OCI-LY7 (cell line): ENCODE data around the gene CCDC91. TPM values are rescaled to one million over a fixed set of nuclear protein-coding genes. Genes with fewer than 3 reads are reported as not detected.
"Not testable (repeated sequence)": the region's sequence is repeated elsewhere in the genome, so short reads cannot be mapped to it uniquely, and the experiment has no call there.

Experiments used
- BruUV-seq: library from RNA; stranded (reverse); fragments of 400-500 nt; replicated peaks from 2 replicates; lab custom pipeline; 2021; lab: Mats Ljungman, UMichigan
- CTCF ChIA-PET: fragments of 300-600 bp; sonication (Branson Sonifier 250); formaldehyde crosslinking; loops from one replicate; lab custom pipeline; 2022; ENCODE audit warnings: antibody characterized with exemption; ENCODE audit not compliant: unreplicated experiment; lab: Charles Lee
- POLR2A ChIA-PET: fragments of 300-600 bp; sonication (Branson Sonifier 250); formaldehyde crosslinking; loops from one replicate; lab custom pipeline; 2022; ENCODE audit warnings: antibody characterized with exemption; lab: Charles Lee
- DNase-seq: peaks from one replicate; pipeline ENCODE4 v3.0.0-alpha.2; 2015; ENCODE audit warnings: low spot score
- H2AFZ ChIP-seq: fragments of 200-600 bp; sonication (generic), shearing (Covaris generic); 2 replicates; pipeline ENCODE4 v1.6.1; 2014; ENCODE audit warnings: mild to moderate bottlenecking, antibody characterized with exemption, low read length, moderate library complexity
- H3K27ac ChIP-seq: fragments of 200-600 bp; sonication (generic); 2 replicates; pipeline ENCODE4 v1.5.1; 2014; ENCODE audit warnings: mixed run types, low read depth, mild to moderate bottlenecking, moderate library complexity, low read length, inconsistent platforms; ENCODE audit not compliant: poor library complexity, severe bottlenecking
- H3K36me3 ChIP-seq: fragments of 200-600 bp; sonication (generic); 2 replicates; pipeline ENCODE4 v1.6.1; 2014; ENCODE audit warnings: mild to moderate bottlenecking, antibody characterized with exemption, low read length, moderate library complexity, mixed read lengths; ENCODE audit not compliant: insufficient read depth
- H3K4me1 ChIP-seq: fragments of 200-600 bp; sonication (generic); 2 replicates; pipeline ENCODE4 v1.5.1; 2014; ENCODE audit warnings: mild to moderate bottlenecking, low read length; ENCODE audit not compliant: insufficient read depth, poor library complexity, severe bottlenecking
- H3K4me2 ChIP-seq: fragments of 200-600 bp; sonication (generic); 2 replicates; pipeline ENCODE4 v1.6.1; 2014; ENCODE audit warnings: mild to moderate bottlenecking, low read length
- H3K4me3 ChIP-seq: fragments of 200-600 bp; sonication (generic); 2 replicates; pipeline ENCODE4 v1.5.1; 2014; ENCODE audit warnings: mild to moderate bottlenecking, low read depth, low read length; ENCODE audit not compliant: poor library complexity, severe bottlenecking
- H3K79me2 ChIP-seq: fragments of 200-600 bp; sonication (generic); 2 replicates; pipeline ENCODE4 v1.6.1; 2016; ENCODE audit warnings: low read depth, mild to moderate bottlenecking, low read length, moderate library complexity, mixed read lengths; ENCODE audit not compliant: insufficient read depth
- H3K9me2 ChIP-seq: fragments of 200-600 bp; sonication (generic); 2 replicates; pipeline ENCODE4 v1.6.1; 2016; ENCODE audit warnings: mild to moderate bottlenecking, low read length, mixed read lengths; ENCODE audit not compliant: insufficient read depth
- H3K9me3 ChIP-seq: fragments of 200-600 bp; sonication (generic); 2 replicates; pipeline ENCODE4 v1.6.1; 2014; ENCODE audit warnings: mild to moderate bottlenecking, mixed run types, low read length, mixed read lengths
- H4K20me1 ChIP-seq: fragments of 200-600 bp; sonication (generic); 2 replicates; pipeline ENCODE4 v1.6.1; 2014; ENCODE audit warnings: mild to moderate bottlenecking, antibody characterized with exemption, low read length, moderate library complexity, mixed read lengths; ENCODE audit not compliant: insufficient read depth
- EZH2phosphoT487 ChIP-seq: fragments of 200-600 bp; sonication (generic); IDR thresholded peaks from 2 replicates; pipeline ENCODE4 v1.6.1; 2018; ENCODE audit warnings: low read depth, borderline replicate concordance, mild to moderate bottlenecking, mixed run types, antibody characterized with exemption, low read length, moderate library complexity, mixed read lengths
- intact Hi-C: fragments of 100-400 bp; cut with micrococcal nuclease; formaldehyde crosslinking; loops from one replicate; pipeline ENCODE4 v1.10.0; 2022; ENCODE audit not compliant: unreplicated experiment
- total RNA-seq, 2 experiments: library from RNA; depleted of rRNA in 1 of 2; stranded (reverse); fragments of >200 nt in 1 of 2; shearing (Covaris generic) in 1 of 2; gene quantifications; 2 replicates each; pipeline ENCODE4 v1.2.3, GENCODE V29; 2014 to 2022
- TF ChIP-seq, protein P1 (sequence below): fragments of 200-600 bp; sonication (generic); conservative IDR thresholded peaks from 2 replicates; pipeline ENCODE4 v1.5.1; 2014; ENCODE audit warnings: mild to moderate bottlenecking, antibody characterized with exemption, low read length, moderate library complexity, mixed read lengths

Gene CCDC91
- total RNA-seq, 2 experiments from 2014 or later, result 15.8 to 23.8 TPM

DNA sequence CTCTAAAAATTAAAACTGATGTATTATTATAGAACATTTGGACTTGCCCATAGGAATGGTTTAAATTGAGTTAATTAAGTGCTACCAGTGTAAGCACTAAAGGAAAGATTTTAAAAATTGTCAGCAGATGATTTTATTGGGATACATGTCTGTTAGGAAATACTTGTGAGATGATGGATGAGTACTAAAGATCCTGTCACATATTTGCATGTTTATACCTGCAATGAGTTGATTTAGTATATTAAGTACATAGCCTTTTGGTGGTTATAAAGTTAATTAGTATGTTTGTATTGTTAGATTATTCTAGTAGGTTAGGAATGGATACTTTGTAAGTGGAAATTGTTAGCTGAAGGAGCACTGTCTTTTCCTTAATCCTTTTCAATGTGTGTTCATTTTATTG lies 67.2 kb downstream of the CCDC91 start:
- Histone ChIP-seq H2AFZ (no peak overlapping the region), H3K27ac (no peak overlapping the region), H4K20me1 (0 out of 2 replicates have a peak, but pooled peaks cover under 1% of the 10 kb centered on the region), H3K79me2 (no peaks in the 10 kb centered on the region), H3K4me1 (no peaks in the 10 kb centered on the region), H3K9me3 (no peaks in the 10 kb centered on the region), H3K4me2 (no peak overlapping the region), H3K4me3 (no peak overlapping the region), H3K36me3 (peaks cover 4% of the 10 kb centered on the region; the same call in 1 of the 2 replicates), H3K9me2 (no peaks in the 10 kb centered on the region)
- intact Hi-C loops, result no loop called here
- ChIA-PET CTCF (no interaction called here), POLR2A (no interaction called here)
- BruUV-seq, result no TSS peak
- no peak for DNase-seq
- no peak for TF ChIP-seq EZH2phosphoT487
- TF ChIP-seq, protein P1, sequence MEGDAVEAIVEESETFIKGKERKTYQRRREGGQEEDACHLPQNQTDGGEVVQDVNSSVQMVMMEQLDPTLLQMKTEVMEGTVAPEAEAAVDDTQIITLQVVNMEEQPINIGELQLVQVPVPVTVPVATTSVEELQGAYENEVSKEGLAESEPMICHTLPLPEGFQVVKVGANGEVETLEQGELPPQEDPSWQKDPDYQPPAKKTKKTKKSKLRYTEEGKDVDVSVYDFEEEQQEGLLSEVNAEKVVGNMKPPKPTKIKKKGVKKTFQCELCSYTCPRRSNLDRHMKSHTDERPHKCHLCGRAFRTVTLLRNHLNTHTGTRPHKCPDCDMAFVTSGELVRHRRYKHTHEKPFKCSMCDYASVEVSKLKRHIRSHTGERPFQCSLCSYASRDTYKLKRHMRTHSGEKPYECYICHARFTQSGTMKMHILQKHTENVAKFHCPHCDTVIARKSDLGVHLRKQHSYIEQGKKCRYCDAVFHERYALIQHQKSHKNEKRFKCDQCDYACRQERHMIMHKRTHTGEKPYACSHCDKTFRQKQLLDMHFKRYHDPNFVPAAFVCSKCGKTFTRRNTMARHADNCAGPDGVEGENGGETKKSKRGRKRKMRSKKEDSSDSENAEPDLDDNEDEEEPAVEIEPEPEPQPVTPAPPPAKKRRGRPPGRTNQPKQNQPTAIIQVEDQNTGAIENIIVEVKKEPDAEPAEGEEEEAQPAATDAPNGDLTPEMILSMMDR, result no peak

DNA sequence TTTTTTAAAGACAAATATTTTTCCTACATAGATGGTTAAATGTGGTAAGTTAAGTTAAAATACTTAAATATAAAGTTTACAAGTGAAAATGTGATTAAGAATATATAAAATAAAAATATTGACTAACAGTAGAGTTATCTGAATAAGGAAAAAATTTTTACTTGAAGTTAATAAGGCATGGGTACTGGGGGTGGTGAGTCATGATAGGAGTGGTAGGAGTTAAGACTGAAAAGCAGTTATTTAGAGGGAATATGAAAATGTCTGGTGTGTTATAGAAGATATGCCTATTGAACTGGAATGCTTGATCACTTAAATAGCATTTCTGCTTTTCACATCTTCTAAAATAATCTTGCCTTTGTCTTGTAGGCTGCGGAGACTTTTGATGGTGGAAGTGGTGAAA lies 68.7 kb downstream of the CCDC91 start:
- no peak overlapping the region for H3K4me3 ChIP-seq
- intact Hi-C loops, result no loop called here
- no peaks in the 10 kb centered on the region for H3K9me2 ChIP-seq
- BruUV-seq, result no TSS peak
- no peak for DNase-seq
- CTCF ChIA-PET, result no interaction called here
- no peaks in the 10 kb centered on the region for H3K79me2 ChIP-seq
- POLR2A ChIA-PET, result interaction anchor here (0.7 kb wide), 1 partner anchor 58 kb away, joined by 3 read pairs; no protein-coding TSS in a partner anchor
- H3K9me3 ChIP-seq, result no peaks in the 10 kb centered on the region
- no peaks in the 10 kb centered on the region for H3K4me1 ChIP-seq
- no peak for TF ChIP-seq EZH2phosphoT487
- TF ChIP-seq, protein P1, result no peak
- H2AFZ ChIP-seq, result no peak overlapping the region
- H3K4me2 ChIP-seq, result no peak overlapping the region
- no peaks in the 10 kb centered on the region for H4K20me1 ChIP-seq
- H3K27ac ChIP-seq, result no peak overlapping the region
- H3K36me3 ChIP-seq, result peaks cover 4% of the 10 kb centered on the region; the same call in 1 of the 2 replicates

DNA sequence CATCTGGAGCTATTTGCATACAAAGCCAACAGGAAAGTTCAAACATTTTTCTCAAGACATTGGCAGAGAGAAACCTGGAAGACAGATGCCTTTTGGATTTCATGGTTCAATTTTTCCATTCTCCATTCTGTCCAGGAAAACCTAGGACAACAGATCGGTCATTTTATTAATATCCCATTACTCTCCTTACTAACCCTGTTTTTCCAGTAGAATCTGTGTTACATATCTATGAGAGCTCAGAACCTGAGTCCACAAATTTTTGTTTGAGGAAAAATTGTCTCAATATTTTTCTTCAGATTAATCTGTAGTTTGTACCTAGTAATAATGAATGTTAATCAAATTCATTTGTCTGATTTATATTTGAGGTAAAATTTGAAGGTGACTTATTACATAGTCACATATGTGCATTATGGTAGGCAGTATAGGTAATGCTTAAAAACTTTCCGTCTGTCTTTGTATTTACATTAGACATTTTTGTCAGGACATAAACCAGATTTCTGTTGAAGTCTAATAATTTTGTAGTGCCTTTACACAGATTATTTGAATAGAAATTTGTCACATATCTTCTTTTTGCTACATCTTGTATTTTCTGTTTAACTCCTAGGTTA lies 75.3 kb downstream of the CCDC91 start:
- TF ChIP-seq, protein P1, result no peak
- H3K4me3 ChIP-seq, result no peak overlapping the region
- no peaks in the 10 kb centered on the region for H4K20me1 ChIP-seq
- no peaks in the 10 kb centered on the region for H3K9me2 ChIP-seq
- H2AFZ ChIP-seq, result no peak overlapping the region
- BruUV-seq, result no TSS peak
- no peak for DNase-seq
- no peaks in the 10 kb centered on the region for H3K36me3 ChIP-seq
- ChIA-PET POLR2A (interaction anchor here (0.8 to 1.2 kb wide), 2 partner anchors 13 to 34 kb away, joined by 3 to 5 read pairs; no protein-coding TSS in a partner anchor), CTCF (no interaction called here)
- intact Hi-C loops, result no loop called here
- H3K4me2 ChIP-seq, result no peak overlapping the region
- H3K79me2 ChIP-seq, result no peaks in the 10 kb centered on the region
- H3K27ac ChIP-seq, result no peak overlapping the region
- no peaks in the 10 kb centered on the region for H3K4me1 ChIP-seq
- no peaks in the 10 kb centered on the region for H3K9me3 ChIP-seq

DNA sequence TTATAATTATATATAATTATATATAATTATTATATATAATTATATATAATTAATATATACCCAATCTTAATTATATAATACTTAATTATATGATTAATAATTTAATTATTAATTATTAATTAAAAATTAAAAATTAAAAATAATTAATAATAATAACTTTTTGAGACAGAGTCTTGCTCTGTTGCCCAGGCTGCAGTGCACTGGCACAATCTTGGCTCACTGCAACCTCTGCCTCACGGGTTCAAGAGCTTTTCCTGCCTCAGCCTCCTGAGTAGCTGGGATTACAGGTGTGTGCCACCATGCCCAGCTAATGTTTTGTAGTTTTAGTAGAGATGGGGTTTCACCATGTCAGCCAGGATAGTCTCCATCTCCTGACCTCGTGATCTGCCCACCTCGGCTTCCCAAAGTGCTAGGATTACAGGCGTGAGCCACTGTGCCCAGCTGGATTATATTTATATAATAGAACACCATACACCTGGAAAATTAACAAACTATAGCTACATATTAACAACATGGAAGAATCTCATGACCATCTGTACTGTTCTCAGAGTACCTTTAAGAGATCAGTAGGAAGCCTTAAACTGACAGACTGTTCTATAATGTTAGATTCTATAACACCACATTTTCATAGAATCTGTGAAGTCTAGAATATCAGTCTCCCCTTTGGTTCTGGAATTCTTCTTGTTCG lies 77.8 kb downstream of the CCDC91 start:
- H3K36me3 ChIP-seq, CTCF ChIA-PET, H3K9me3 ChIP-seq, H3K4me3 ChIP-seq, DNase-seq, H3K4me1 ChIP-seq, H3K9me2 ChIP-seq, H4K20me1 ChIP-seq, H2AFZ ChIP-seq, H3K79me2 ChIP-seq, H3K27ac ChIP-seq, H3K4me2 ChIP-seq, intact Hi-C loops, BruUV-seq: not testable (repeated sequence)
- POLR2A ChIA-PET, result interaction anchor here (0.8 kb wide), 1 partner anchor 11 kb away, joined by 5 read pairs; no protein-coding TSS in a partner anchor
